HG02571 (cell line): Measurements from ENCODE around the gene SAMD14.

Experiments used
- ATAC-seq: cut with Tn5 transposase; IDR thresholded peaks from one replicate; pipeline ENCODE4 v1.9.1; 2021; ENCODE audit warnings: mild to moderate bottlenecking, moderate library complexity; ENCODE audit not compliant: unreplicated experiment

SAMD14 gene

DNA sequence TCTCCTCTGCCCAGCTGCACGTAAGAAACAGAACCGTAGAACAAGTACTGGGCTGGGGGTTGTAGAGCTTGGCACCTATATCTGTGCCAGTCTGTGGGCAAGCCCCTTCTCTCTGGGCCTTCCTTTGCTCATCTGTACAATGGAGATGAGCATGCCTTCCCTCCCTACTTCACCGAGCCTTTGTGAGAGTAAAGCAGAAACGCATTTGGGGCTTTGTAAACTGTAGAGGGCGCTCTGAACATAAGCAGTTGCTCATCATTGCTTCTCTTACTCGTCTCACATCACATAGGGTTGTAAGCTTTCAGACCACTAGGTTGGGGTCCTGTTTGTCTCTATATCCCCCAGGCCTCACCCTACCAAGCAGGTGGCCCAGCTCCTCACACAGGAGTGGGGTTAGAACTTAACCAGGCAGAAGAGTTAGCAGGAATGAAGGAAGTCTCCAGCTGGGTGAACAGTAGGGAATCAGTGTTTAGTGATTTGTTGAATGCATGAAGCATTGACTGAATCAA is 15.1 kb downstream of the SAMD14 start:
- no peak for ATAC-seq

DNA sequence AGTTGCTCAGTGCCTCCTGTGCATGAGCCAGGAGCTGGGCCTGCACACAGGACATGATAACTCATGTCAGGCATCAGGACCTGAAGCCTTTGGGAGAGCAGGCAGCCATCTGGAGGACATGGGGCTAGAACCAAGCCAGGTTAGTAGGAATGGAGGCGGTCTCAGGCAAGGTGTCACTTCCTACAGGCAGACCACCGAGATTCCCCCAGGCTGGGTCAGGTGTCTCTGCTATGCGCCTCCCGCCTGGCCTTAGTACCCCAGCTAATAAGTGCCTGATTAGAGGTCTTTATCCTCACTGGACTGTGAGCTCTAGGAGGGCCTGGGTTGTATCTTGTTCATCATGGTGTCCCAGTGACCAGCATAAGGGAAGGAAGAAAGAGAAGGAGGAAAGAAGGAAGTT is 15.6 kb downstream of the SAMD14 start:
- no peak for ATAC-seq

- no peak for ATAC-seq
These were observed 16.2 kb downstream of the SAMD14 start for GRCh38 chr17:50113624-50114320.

DNA sequence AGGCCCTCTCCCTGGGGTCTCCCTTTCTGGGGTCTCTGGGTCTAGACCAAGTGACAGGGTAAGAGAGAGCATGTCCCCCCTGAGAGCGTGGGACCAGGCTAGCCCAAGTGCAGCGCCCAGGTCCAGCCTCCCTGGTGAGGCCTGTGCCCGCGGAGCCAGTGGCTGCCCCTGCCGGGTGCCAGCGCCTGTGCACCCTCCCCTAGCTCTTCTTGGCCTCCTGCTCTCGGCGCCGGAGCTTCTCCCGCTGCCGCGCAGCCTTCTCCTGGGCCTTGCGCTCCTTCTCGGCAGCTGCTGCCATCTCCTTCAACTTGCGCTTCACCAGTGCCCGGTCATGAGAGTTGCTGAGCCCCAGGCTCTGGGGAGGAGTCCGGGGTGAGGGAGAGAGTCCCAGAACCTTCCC is 17.3 kb downstream of the SAMD14 start:
- ATAC-seq = no peak

DNA sequence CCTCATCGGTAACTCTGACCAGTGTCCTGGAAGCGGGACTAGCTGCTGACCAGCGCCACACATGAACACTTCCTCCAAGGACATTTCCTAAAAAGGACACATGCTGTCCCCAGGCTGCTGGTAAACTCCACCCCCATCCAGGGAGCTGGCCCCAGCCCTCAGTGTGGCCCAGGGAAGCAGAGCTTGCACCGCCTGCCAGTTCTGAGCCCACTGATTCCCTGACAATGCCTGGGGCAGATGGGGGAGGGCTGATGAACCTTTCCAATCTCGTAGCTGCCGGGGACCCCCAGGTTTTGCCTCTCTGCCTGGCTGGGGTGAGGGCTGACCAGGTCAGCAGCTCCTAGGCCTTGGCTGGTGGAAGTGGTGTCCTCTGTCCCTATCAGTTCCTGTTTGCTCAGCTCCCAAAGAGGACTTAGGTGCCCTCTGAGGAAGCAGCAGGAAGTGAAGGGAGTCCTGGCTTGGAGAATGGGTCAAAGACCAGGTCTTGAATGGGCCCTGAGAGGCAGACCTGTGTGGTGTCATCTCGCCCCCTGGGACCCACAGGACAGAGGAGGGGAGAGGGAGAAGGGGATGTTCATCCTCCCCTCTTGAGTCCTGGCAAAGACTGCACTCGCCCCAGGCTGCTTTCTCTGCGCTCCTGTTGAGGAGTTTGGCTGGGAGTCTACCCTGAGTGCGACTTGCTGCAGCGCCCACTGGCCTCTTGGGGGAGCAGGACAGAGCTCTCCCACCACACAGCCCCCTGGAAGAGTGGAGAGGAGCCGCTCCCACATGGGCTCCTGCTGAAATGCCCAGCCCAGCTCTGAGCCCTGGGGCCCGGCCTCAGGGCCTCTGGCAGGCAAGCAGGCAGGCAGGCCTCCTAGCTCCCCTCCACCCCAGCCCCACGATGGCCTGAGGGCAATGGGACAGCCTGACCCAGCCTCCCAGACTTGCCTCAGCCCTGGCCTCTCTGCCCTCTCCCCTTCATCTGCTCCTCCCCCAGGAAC is 18.0 kb downstream of the SAMD14 start:
- ATAC-seq = no peak

- ATAC-seq = no peak
These were observed 19.2 kb downstream of the SAMD14 start for GRCh38 chr17:50110591-50111349.

- ATAC-seq = no peak
These were observed 20.2 kb downstream of the SAMD14 start for GRCh38 chr17:50109785-50110184.

GRCh38 chr17:50109207-50109606 is 20.8 kb downstream of the SAMD14 start:
- ATAC-seq = no peak

- ATAC-seq = no peak
These were observed 21.4 kb downstream of the SAMD14 start for GRCh38 chr17:50108556-50108955.

DNA sequence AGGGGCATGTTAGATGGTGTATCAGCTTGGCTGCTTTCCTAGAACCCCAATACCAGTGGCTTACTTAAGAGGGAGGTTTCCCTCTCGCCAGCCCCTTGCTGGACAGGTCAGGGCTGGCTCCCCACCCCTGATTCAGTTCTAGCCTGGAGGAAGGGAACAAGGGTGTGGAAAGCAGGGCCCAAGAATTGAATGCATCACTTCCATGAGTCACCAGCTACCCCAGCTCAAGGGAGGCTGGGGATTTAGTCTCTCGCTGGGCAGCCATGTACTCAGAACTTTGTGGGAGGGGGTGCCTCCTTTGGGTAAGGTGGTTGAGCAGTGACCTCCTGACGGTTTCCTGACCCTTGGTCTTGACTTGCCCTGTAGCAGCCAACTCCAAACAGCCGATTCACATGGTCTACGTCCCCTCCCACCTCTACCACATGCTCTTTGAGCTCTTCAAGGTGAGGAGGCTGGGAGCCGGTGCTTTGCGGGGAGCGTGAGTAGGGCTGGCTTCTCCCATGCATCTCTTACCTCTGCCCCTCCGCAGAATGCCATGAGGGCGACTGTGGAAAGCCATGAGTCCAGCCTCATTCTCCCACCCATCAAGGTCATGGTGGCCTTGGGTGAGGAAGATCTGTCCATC is 22.1 kb downstream of the SAMD14 start:
- ATAC-seq = no peak

- ATAC-seq = no peak
These were observed 23.4 kb downstream of the SAMD14 start for GRCh38 chr17:50106393-50107131.

DNA sequence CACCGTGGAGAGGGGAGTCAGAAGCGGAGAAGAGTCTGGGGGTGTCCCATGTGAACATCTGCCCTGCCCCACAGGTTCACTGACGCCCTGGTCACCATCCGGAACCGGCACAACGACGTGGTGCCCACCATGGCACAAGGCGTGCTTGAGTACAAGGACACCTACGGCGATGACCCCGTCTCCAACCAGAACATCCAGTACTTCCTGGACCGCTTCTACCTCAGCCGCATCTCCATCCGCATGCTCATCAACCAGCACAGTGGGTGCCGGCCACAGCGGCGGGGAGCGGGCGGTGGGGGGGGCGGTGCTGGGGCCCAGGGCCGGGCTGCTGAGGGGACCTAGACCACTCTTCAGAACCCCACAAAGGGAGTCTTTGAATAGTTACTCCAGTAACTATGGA is 24.1 kb downstream of the SAMD14 start:
- ATAC-seq = no peak

GRCh38 chr17:50103941-50104340 is 26.0 kb downstream of the SAMD14 start:
- ATAC-seq = no peak

DNA sequence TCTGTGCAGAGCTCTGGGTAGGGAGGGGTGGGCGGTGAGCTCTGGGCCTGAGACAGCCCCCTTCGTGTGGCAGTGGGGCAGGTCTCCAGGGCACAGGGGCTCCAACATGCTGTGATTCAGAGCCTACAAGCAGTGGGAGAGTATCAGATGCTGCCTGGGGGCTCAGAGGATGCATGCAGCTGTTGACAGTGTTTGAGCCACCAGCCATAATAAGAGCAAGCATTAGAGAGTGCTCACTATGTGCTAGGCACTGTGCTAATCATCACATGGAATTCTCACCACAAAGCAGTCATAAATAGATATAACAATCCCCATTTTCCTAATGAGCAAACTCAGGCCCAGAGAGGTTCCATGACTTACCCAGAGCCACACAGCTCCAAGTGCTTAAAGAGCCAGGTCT is 26.7 kb downstream of the SAMD14 start:
- no peak for ATAC-seq

DNA sequence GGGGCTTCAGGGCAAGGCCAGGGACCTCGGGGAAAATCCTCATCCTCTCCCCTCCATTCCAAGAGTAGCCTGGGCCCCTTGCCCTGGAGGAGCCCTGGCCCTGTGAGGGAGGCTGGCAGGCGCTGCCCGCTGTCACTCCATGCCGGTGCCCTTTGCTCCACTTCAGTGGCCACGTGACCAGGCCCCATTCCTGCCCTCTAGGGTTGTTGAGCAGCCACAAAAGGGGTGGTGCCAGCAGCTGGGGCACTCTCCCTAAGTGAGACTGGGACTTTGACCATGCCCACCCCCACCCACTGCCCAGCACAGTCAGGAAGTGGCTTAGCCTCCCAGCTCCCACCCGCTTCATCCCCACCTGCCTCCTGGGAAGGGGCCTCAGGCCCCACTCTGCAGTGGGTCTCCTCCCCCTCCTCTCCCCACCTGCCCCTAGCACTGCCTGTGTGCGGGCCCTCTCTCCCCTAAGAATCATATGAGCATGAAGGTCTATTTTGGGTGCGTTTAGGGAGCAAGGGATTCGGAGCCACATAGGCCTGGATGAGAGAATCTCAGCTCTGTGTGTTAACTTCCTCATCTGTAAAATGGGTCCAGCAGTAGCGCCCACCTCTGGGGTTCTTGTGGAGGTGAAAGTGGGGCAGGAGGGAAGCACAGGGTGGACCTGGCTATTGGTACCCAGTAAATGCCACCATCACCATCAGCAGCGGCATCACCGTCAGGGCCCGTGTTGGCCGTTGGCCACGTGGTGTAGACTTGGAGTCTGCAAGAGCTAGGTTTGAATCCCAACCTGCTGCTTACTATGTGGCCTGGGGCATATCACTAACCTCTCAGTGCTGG is 27.6 kb downstream of the SAMD14 start:
- no peak for ATAC-seq

- ATAC-seq = no peak
These were observed 28.4 kb downstream of the SAMD14 start for GRCh38 chr17:50101346-50102163.

DNA sequence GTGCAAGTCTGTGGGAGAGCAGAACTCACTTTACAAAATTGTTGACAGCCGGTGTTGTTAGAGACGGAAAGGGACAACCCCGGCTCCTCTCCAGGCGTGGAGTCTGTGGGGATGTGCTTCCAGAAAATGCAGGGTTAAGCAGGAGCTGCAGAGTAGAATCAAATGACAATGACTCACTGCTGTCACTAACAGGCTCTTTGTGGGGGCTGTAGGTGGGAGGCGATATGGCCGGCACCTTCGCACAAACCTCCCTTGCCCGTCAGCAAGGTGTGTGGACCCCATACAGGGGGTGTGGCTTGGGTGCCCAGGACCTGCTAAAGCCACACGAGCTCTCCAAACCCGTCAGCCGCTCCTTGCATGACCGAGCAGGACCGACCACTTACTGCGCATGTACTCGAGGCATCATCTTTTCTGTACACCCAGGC is 29.0 kb downstream of the SAMD14 start:
- no peak for ATAC-seq

GRCh38 chr17:50100480-50100883 is 29.5 kb downstream of the SAMD14 start:
- ATAC-seq = no peak
